Measurements from ENCODE around the gene SEMA5A. TPM values are rescaled to one million over a fixed set of nuclear protein-coding genes. Genes with fewer than 3 reads are reported as not detected.
A peak's percentile ranks its signal among the peaks of the same experiment; 100 is the strongest.

The SEMA5A gene
- total RNA-seq, 1 donor from 2014 or later, result 13.8 TPM

- H4K20me1 ChIP-seq (ENCODE audit: insufficient read depth, low read length), result no peaks in the 10 kb centered on the region
- H3K4me1 ChIP-seq (ENCODE audit: insufficient read depth, low read length), result no peaks in the 10 kb centered on the region
- no peak overlapping the region for H3K4me3 ChIP-seq (ENCODE audit: insufficient read depth, low read depth, low read length)
- no peak overlapping the region for H3K4me2 ChIP-seq (ENCODE audit: low read length)
- Mint-ChIP-seq H3K4me1 (ENCODE audit: low read depth, unreplicated experiment) (no peaks in the 10 kb centered on the region), H3K36me3 (ENCODE audit: low read depth, unreplicated experiment) (peaks cover 2% of the 10 kb centered on the region), H3K9me3 (ENCODE audit: unreplicated experiment) (no peaks in the 10 kb centered on the region), H3K27me3 (ENCODE audit: low read depth, unreplicated experiment) (no peaks in the 10 kb centered on the region), H3K4me3 (ENCODE audit: unreplicated experiment) (no peak overlapping the region), H3K27ac (ENCODE audit: unreplicated experiment) (no peak overlapping the region)
- H3K27me3 ChIP-seq (ENCODE audit: insufficient read depth, low read length), result no peaks in the 10 kb centered on the region
- DNase-seq (ENCODE audit: low read depth) (no peak), FAIRE-seq (no peak)
- H3K36me3 ChIP-seq (ENCODE audit: insufficient read depth, low read length), result no peaks in the 10 kb centered on the region
- H3K27ac ChIP-seq (ENCODE audit: low read depth, low read length), result no peak overlapping the region
- TF ChIP-seq EZH2 (IDR thresholded peaks at IDR 0.05; ENCODE audit: insufficient read depth, low read length) (no peak), CTCF (IDR thresholded peaks at IDR 0.05; ENCODE audit: insufficient read depth, low read depth, low read length) (no peak)
- no peaks in the 10 kb centered on the region for H3K79me2 ChIP-seq (ENCODE audit: insufficient read depth, low read length)
- no peak overlapping the region for H3K9ac ChIP-seq (ENCODE audit: low read length)
- H2AFZ ChIP-seq (ENCODE audit: low read depth, low read length), result no peak overlapping the region
- H3K9me3 ChIP-seq (ENCODE audit: insufficient read depth, low read depth, low read length), result no peaks in the 10 kb centered on the region
Observed at GRCh38 chr5:9157811-9158210, 388.1 kb downstream of the SEMA5A start.

GRCh38 chr5:9157020-9157419 is 388.9 kb downstream of the SEMA5A start:
- Histone ChIP-seq H3K27ac (ENCODE audit: low read depth, low read length) (no peak overlapping the region), H3K79me2 (ENCODE audit: insufficient read depth, low read length) (no peaks in the 10 kb centered on the region), H3K4me3 (ENCODE audit: insufficient read depth, low read depth, low read length) (no peak overlapping the region), H3K4me2 (ENCODE audit: low read length) (no peak overlapping the region), H3K27me3 (ENCODE audit: insufficient read depth, low read length) (no peaks in the 10 kb centered on the region), H3K36me3 (ENCODE audit: insufficient read depth, low read length) (no peaks in the 10 kb centered on the region), H4K20me1 (ENCODE audit: insufficient read depth, low read length) (no peaks in the 10 kb centered on the region), H3K9ac (ENCODE audit: low read length) (no peak overlapping the region), H2AFZ (ENCODE audit: low read depth, low read length) (no peak overlapping the region), H3K9me3 (ENCODE audit: insufficient read depth, low read depth, low read length) (no peaks in the 10 kb centered on the region), H3K4me1 (ENCODE audit: insufficient read depth, low read length) (no peaks in the 10 kb centered on the region)
- FAIRE-seq (no peak), DNase-seq (ENCODE audit: low read depth) (no peak)
- no peaks in the 10 kb centered on the region for H3K4me1 Mint-ChIP-seq (ENCODE audit: low read depth, unreplicated experiment)
- no peak overlapping the region for H3K27ac Mint-ChIP-seq (ENCODE audit: unreplicated experiment)
- H3K36me3 Mint-ChIP-seq (ENCODE audit: low read depth, unreplicated experiment), result peaks cover 2% of the 10 kb centered on the region
- H3K4me3 Mint-ChIP-seq (ENCODE audit: unreplicated experiment), result peak overlapping the region; percentile 2
- no peaks in the 10 kb centered on the region for H3K27me3 Mint-ChIP-seq (ENCODE audit: low read depth, unreplicated experiment)
- H3K9me3 Mint-ChIP-seq (ENCODE audit: unreplicated experiment), result no peaks in the 10 kb centered on the region
- TF ChIP-seq CTCF (IDR thresholded peaks at IDR 0.05; ENCODE audit: insufficient read depth, low read depth, low read length), result no peak
- TF ChIP-seq EZH2 (IDR thresholded peaks at IDR 0.05; ENCODE audit: insufficient read depth, low read length), result no peak

- DNase-seq (ENCODE audit: low read depth), result peak; percentile 29
- Histone ChIP-seq H3K4me1 (ENCODE audit: insufficient read depth, low read length) (no peaks in the 10 kb centered on the region), H3K27ac (ENCODE audit: low read depth, low read length) (no peak overlapping the region), H3K4me2 (ENCODE audit: low read length) (no peak overlapping the region), H3K9me3 (ENCODE audit: insufficient read depth, low read depth, low read length) (no peaks in the 10 kb centered on the region), H3K27me3 (ENCODE audit: insufficient read depth, low read length) (no peaks in the 10 kb centered on the region), H2AFZ (ENCODE audit: low read depth, low read length) (no peak overlapping the region), H3K9ac (ENCODE audit: low read length) (no peak overlapping the region), H3K4me3 (ENCODE audit: insufficient read depth, low read depth, low read length) (no peak overlapping the region), H3K79me2 (ENCODE audit: insufficient read depth, low read length) (no peaks in the 10 kb centered on the region), H4K20me1 (ENCODE audit: insufficient read depth, low read length) (no peaks in the 10 kb centered on the region), H3K36me3 (ENCODE audit: insufficient read depth, low read length) (no peaks in the 10 kb centered on the region)
- H3K27ac Mint-ChIP-seq (ENCODE audit: unreplicated experiment), result no peak overlapping the region
- H3K9me3 Mint-ChIP-seq (ENCODE audit: unreplicated experiment), result no peaks in the 10 kb centered on the region
- peaks cover 2% of the 10 kb centered on the region for H3K36me3 Mint-ChIP-seq (ENCODE audit: low read depth, unreplicated experiment)
- no peaks in the 10 kb centered on the region for H3K4me1 Mint-ChIP-seq (ENCODE audit: low read depth, unreplicated experiment)
- TF ChIP-seq CTCF (IDR thresholded peaks at IDR 0.05; ENCODE audit: insufficient read depth, low read depth, low read length) (peak; percentile 39), EZH2 (IDR thresholded peaks at IDR 0.05; ENCODE audit: insufficient read depth, low read length) (no peak)
- FAIRE-seq, result no peak
- no peak overlapping the region for H3K4me3 Mint-ChIP-seq (ENCODE audit: unreplicated experiment)
- H3K27me3 Mint-ChIP-seq (ENCODE audit: low read depth, unreplicated experiment), result no peaks in the 10 kb centered on the region
Observed at GRCh38 chr5:9156282-9156681, 389.6 kb downstream of the SEMA5A start.

All from astrocyte (in vitro differentiated cells and primary cell).